Measurements from ENCODE around the gene DLX1.

Gene DLX1

GRCh38 chr2:172096626-172097547 lies 11.6 kb downstream of the DLX1 start:
- DNase-seq (ENCODE audit: low read depth in 1 of 2, low spot score in 1 of 2) = no peak

DNA sequence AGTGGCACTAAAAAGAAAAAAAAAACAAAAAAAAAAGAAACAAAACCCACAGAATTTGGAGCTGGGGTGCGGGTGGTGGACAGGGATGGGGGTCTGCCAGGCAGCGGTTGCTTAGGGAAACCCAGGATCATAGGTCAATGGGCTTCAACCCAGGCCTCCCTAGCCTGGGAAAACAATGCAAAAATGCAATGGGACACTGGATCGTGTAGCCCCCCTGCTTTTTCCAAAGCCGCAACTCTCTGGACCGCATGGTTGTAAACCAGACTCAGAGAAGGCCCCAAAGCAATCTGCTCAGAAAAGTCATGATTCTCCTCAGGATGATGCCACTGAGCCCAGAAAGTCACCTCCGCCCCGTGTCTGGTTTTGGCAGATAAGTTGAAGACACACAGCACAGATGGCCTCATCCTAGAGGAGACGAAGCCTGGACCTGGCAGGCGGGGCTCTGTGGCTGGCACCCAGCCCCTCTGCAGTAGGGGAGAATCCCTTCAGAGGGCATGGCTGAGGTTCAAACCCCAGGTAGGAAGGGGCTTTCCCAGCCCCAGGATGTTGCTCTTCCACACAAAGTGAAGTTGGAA lies 12.3 kb downstream of the DLX1 start:
- no peak for DNase-seq (ENCODE audit: low read depth in 1 of 2, low spot score in 1 of 2)

DNA sequence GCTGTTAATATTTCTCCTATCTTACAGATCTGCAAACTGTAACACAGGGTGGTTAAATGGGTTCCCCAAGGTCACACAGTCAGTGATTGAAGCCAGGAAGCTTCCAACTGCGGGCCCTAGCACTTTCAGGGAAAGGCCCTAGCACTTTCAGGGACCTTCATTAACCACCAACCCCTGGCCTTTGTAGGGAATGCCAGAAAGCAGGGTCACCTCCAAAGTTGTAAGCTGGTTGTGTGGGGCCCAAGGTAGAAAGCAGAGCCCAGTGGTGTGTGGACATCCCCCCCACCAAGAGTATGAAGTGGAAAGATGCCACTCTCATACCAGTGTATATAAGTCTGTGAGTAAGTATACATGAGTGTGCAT lies 13.0 kb downstream of the DLX1 start:
- no peak for DNase-seq (ENCODE audit: low read depth in 1 of 2, low spot score in 1 of 2)

GRCh38 chr2:172098650-172099471 lies 13.6 kb downstream of the DLX1 start:
- DNase-seq (ENCODE audit: low read depth in 1 of 2, low spot score in 1 of 2) = no peak

DNA sequence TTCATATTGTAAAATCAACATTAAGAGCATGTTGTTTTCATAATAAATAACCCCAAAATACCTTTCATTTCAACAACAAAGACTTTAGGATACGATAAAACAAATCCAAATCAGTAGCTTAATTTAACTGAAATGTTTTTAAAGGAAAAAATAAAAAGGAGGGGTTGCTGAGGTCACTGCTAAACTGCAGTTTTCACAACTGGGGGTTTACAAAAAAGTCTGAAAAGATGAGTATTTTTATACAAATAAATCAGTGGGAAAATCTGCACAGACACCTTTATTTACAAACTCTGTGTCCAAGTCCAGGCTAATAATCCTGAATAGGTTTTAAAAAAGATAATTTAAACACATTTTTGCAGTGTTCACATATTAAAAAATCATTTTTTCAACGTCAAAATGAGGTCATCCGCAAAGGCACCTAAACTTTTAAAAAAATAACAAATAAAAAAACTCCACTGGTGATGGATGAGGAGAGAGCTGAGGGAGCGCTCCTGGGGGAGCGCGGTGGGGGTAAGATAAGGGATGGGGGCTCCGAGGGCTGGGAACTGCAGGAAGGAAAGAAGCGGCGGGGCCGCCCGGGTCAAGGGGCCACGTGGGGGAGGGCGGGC lies 14.3 kb downstream of the DLX1 start:
- no peak for DNase-seq (ENCODE audit: low read depth in 1 of 2, low spot score in 1 of 2)

GRCh38 chr2:172100080-172100934 lies 15.0 kb downstream of the DLX1 start:
- DNase-seq (ENCODE audit: low read depth in 1 of 2, low spot score in 1 of 2) = no peak

DNA sequence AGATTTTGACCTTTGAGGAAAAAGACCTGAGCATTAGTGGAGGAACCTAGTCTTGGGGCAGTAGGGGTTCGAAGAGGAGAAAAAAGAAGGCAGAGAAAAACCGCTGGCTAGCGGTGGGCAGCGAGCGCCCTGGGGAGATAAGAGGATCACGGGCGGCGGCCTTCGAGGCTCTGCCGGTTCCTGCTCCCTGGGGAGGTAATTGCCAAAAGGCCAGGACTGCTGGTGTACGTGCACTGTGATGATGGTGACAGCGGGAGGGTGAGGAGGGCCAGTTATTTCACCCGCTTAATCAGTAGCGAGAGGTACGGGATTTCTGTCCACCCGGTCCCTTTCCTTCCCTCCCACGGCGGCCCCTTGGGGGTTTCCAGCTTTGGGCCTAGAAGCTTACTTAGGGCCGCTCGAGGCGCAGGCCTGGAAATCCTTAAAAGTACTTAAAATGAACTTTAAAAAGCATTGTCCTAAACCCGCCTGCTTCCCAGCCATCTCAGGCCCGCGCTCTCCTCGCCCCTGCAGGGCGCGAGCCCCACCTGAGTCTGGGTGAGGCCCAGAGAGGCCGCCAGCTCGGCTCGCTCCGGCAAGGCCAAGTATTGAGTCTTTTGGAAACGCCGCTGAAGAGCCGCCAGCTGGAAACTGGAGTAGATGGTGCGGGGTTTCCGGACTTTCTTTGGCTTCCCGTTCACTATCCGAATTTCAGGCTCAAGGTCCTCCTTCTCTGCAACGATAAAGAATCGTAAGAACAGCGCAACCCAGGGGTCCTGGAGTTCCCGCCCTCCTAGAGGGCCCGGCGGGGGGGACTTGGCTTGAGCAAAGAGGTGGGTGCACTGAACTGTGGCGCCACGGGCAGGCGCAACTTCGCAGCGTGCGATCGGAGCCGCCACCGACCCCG lies 15.9 kb downstream of the DLX1 start:
- DNase-seq (ENCODE audit: low read depth in 1 of 2, low spot score in 1 of 2) = no peak

- DNase-seq (ENCODE audit: low read depth in 1 of 2, low spot score in 1 of 2) = no peak
Observed at GRCh38 chr2:172101821-172102390, 16.6 kb downstream of the DLX1 start.

GRCh38 chr2:172102391-172103359 lies 17.4 kb downstream of the DLX1 start, which contains the start of gene DLX2:
DLX2 (minus strand) TSS chr2:172102900; CDS start chr2:172102538, 362 bp downstream.
- DNase-seq (ENCODE audit: low read depth in 1 of 2, low spot score in 1 of 2) = peak in 1 of 2 donors; percentile 37

DNA sequence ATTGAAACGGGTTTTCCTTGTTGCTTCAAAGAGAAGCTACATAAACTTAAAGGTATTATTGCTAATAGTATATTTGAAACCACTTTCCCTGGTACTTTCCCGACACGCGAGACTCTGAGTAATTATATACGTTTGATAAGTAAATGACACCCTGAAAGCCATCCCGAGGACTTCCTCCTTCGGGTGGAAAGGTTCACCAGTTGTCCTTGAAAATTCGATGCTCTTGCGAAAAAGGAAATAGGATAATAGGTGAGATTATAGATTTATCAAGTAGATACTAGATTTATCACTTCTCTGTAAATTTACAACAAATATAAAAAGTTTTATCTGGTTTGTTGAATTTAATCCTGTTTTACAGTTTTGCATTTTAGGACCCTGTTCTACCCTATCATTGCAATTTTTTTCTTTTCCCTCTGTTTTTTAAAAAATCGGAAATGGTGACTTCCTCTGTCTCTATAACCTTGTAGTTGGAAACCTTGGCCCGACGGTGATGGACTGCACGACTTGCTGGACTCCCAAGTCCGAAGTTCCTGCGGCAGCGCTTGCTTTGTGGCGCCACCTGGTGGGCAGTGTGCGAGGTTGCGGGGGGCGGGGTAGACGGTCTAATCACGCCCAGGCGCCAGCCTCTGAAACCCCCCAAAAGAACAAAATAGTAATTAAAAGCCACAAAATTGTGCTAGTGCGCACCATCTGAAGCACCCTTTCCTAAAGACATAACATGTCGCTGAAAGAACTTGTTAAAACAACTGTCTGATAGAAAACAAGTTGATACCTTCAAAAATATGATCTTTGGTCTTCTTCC lies 18.4 kb downstream of the DLX1 start:
- DNase-seq (ENCODE audit: low read depth in 1 of 2, low spot score in 1 of 2) = peak in 1 of 2 donors; percentile 56

DNA sequence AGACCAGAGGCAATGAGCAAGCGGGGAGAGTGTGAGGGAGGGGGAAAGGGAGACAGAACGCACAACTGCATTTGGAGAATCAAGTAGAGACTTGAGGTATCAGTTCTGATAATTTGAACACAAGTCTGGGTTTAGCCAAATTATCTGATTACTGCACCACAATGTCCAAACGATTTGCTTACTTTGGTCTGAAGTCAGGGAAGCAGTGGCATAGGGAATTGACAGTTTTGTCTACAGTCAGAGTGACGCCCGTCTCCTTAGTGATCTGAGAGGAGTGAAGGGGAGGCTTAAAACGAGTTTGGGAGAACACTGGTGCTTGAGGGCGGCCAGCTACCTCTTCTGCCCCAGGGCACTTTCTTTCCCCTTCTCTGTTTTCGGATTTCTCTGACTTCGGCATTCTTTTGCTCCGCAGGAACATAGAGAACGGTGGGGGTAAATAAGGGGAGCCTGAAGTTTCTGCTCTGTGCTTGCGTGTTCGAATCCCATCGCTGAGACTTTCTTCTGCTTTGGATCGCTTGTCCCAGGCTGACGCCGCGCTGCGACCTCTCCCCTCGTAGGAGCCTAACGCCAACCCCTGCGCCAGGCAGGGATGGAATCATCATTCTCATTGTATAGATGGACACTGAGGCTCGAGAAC lies 20.3 kb downstream of the DLX1 start:
- no peak for DNase-seq (ENCODE audit: low read depth in 1 of 2, low spot score in 1 of 2)

- no peak for DNase-seq (ENCODE audit: low read depth in 1 of 2, low spot score in 1 of 2)
Observed at GRCh38 chr2:172106108-172106961, 21.0 kb downstream of the DLX1 start.

- DNase-seq (ENCODE audit: low read depth in 1 of 2, low spot score in 1 of 2) = no peak
Observed at GRCh38 chr2:172107690-172108586, 22.6 kb downstream of the DLX1 start.

- DNase-seq (ENCODE audit: low read depth in 1 of 2, low spot score in 1 of 2) = no peak
Observed at GRCh38 chr2:172108587-172108930, 23.3 kb downstream of the DLX1 start.

Measured in activated T-helper 1 cell treated with anti-CD3 and anti-CD28 coated beads, Interleukin-2, amount 50 U/mL, for 16 hours (primary cell).